NCI-H128 (cell line): ENCODE results near the gene FARP2.

Experiments
- DNase-seq: peaks from one replicate; lab custom pipeline; 2025; ENCODE audit not compliant: unreplicated experiment; lab: John Stamatoyannopoulos, UW

The FARP2 gene

DNA sequence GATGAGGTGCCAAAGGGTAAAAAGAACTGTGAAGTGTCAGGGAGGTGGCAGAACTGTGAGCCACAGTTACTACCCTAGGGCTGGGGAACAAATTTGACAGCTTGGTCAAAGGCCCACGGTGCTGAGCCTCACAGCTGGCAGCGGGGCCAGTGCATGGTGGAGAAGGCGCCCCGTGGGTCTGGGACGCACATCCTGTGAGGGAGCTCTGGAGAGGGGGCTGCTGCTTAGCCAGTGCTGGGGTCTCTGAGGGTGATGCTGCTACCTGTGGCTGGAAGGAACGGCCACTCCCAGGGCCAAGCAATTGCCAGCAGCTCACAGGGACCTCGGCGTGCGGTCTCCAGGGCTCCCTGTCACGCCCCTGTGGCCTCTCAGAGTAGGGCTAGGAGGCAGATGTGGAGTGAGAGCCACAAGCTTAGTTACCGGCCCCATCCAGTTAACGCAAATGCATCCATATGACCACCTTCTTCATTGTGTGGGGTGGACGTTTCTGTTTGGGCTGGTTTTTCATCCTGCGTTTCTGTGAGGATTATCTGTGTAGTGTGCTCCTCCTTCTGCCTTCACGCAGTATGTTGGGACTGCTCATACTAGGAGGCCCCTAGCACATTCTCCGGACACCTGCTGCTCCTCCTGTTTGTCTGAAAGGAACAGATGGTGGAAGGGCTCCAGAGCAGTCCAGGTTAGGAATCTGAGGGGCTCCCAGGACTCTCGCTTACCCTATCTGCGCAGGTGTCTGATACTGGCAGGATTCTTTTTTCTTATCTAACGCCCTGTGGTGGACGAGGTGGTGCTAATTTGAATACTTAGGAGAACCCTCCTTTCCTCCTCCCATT, 126.3 kb downstream of the FARP2 start:
- no peak for DNase-seq

DNA sequence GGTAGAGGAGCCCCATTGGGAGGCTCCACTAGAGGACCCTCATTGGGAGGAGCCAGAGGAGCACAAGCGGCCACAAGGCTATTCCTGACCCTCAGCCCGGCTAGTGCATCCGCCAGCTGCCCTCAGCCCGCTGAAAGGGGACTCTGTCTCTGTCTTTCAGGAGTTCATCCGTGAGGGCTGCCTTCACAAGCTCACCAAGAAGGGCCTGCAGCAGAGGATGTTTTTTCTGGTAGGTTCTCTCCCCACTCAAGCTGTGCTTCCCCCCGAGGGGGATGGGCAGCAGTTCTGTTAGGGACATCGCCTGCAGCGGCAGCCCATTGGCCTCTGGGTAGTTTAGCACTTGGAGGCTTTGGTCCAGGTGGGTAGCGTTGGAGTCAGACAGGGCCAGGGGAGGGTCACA, 127.2 kb downstream of the FARP2 start:
- no peak for DNase-seq

DNA sequence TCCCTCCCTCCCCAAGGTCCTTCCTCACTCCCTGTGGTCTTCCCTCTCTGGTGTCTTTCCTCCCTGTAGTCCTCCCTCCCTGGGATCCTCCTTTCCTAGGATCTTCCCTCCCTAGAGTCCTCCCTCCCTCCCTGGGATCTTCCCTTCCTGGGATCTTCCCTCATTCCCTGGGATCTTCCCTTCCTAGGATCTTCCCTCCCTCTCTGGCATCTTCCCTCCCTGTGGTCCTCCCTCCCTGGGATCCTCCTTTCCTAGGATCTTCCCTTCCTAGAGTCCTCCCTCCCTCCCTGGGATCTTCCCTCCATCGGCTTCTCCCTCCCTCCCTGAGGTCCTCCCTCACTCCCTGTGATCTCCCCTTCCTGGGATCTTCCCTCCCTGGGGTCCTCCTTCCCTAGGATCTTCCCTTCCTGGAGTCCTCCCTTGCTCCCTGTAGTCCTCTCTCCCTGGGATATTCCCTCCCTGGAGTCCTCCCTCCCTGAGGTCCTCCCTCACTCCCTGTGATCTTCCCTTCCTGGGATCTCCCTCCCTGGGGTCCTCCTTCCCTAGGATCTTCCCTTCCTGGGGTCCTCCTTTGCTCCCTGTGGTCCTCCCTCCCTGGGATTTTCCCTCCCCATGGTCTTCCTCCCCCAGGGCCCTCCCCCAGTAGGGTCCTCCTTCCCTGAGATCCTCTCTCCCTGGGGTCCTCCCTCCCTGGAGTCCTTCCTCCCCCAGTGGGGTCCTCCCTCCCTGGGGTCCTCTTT, 129.3 kb downstream of the FARP2 start:
- no peak for DNase-seq

DNA sequence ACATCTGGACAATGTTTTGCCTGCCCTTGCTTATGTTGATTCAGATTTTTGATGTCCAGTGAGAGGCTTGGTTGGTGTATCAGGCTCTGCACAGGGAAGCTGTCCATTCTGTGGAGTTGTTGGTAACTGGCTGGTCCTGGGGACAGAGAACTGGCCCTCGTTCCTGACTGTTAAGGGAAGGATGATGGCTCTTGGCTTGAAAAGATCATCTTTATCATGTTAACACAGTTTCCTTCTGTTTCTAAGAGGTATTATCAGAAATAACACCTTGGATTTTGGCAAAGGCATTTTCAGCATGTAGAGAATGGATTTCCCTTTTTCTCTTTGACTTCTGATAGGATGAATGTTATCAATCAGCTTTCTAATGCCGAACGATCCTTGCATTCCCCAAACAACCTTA, 133.0 kb downstream of the FARP2 start:
- DNase-seq, result no peak

DNA sequence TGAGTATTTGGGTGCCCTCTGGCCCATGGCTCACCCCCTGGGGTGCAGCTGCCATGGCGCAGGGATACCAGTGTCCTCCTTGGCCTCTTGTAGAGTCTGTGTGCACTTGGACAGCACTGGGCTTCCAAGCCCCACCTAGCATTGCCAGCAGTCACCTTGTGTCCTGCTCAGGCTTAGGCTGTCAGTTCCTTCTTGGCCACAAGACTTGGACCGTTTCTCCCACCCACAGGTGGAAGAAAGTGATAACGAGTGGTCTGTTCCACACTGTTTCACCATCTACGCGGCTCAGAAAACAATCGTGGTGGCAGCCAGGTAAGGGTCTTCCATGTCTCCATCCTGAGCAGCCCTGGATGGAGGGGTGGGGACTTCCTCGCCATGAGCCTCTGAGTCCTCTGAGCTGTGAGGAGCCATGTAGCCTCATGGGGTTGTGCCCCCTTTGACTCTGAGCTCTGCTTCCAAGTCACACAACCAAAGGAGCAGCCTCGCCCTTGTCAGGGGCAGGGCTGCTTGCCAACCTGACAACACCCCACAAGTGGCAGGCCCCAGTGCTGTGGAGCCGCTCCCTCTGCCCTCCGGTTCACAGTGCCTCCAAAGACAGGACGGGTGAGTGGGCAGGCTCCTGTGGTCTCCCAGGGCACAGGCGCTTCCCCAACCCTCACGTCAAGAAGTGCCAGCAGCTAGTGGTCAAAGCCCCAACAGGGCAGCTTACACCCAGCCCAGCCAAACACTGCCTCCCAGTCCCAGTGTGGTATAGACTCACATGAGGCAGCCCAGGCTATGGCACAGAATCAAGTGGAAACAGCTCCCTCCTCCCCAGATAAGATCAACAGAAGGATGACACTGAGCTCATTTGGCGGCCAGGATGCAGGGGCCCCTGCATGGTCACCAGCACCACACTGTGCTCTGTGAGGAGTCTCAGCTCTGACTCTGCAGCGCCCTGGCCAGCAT, 133.9 kb downstream of the FARP2 start:
- no peak for DNase-seq

GRCh38 chr2:241490825-241491506, 134.9 kb downstream of the FARP2 start:
- DNase-seq, result no peak

GRCh38 chr2:241491549-241492173, 135.6 kb downstream of the FARP2 start:
- no peak for DNase-seq

DNA sequence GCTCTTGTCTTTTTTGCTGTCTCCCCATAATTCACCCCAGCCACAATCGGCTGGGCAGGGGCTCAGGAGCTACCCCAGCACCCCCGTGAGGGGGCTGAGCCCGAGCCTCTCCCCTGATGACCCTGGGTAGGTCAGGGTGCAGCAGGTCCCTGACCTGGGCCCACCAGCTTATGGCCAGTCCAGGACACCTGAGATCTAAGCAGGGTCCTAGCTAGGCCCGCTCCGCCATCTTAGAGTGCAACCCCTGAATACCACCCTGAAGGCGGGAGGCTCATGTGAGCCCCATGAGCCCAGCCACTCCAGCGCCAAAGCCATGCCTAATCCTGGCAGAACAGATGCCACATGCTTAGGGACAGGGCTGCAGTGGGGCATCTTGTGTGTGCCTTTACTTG, 136.1 kb downstream of the FARP2 start:
- DNase-seq, result no peak

GRCh38 chr2:241493092-241493491, 137.0 kb downstream of the FARP2 start:
- no peak for DNase-seq

DNA sequence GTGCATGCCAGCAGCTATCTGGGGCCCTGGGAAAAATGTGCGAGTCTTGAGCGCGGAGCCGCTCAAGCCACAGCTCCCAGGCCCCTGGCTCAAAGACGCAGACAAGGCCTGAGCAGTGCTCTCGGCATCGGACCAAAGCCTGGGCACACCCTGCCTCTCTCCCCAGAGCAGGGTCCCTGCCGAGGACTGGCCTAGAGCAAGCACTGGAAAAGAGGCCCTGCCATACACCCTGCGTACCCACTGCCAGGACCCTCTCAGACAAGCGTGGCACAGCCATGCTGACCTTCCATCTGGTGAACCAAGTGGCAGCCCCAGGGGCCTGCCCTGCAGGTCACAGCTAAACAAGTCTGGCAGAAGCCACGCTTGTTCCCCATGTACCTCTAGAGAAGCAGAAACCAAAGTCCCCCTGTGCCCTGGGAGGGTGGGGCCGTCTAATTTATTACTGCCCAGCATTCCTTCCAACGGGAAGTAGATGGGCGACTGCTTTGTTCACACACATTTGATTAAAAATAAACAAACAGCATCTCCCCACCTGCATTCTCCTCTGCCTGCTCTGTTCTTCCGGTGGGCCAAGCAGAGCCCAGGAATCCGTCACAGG, 138.3 kb downstream of the FARP2 start:
- DNase-seq, result no peak

- DNase-seq, result no peak
Observed at GRCh38 chr2:241495172-241496002, 139.3 kb downstream of the FARP2 start.

- DNase-seq, result no peak
Observed at GRCh38 chr2:241496003-241496707, 140.1 kb downstream of the FARP2 start.

- no peak for DNase-seq
Observed at GRCh38 chr2:241496904-241497877, 141.1 kb downstream of the FARP2 start.

DNA sequence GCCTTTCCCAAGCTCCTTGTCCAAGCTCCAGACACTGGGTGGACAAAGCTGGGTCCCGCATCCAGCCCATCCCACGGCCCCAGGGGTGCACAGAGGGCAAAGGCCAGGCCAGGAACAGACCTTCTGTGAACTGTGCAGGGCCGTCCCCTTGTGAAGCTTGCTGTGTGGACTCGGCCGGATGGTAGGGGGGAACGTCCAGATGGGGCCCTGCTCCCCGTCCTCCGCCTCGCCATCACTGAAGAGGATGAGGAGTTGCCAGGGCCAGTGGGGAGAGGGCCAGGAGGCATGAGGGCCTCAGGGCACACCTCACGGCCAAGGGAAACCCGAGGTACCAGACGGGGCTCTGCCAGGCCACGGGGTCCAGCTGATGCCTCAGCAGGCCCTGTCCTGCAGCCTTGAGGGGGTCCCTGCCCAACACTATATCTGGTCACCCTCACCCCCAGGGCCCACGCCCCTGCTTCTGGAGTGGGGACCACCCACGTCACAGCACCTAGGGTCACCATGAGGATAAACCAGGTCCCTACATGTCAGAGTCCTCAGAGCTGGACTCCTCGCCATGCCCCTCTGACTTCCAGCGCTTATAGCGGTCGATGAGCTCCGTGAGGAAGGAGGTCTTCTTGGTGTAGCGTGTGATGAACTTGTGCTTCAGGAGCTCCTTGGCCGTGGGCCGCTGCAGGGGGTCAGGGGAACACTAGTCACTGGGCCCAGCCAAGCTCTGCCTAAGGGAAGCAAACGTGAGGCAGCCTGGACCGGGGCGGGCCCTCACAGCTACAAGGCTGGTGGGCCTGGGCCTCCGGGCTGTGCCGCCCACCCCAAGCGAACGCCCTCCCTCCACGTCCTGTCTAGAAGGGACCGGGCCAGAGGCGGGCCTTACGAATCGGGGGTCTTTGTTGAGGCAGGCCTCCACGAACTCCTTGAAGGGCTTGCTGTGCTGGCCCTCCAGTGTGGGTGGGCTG, 142.3 kb downstream of the FARP2 start:
- no peak for DNase-seq

- DNase-seq, result no peak
Observed at GRCh38 chr2:241499146-241499965, 143.3 kb downstream of the FARP2 start.
